Hypothalamus (tissue), 51 donors: Measurements from ENCODE around the gene PAQR4.

Source experiments
- DNase-seq, 51 donors: peaks; one replicate each; lab custom pipeline; 2025; lab: John Stamatoyannopoulos, UW

Gene PAQR4

GRCh38 chr16:2976673-2977072 is 7.5 kb downstream of the PAQR4 start:
- no peak for DNase-seq

GRCh38 chr16:2977440-2977839 is 8.3 kb downstream of the PAQR4 start:
- DNase-seq: peak in 16 of 51 donors; percentile 11 to 49 (median 36)

GRCh38 chr16:2979669-2980226 is 10.6 kb downstream of the PAQR4 start:
- no peak for DNase-seq

- peak in 50 of 51 donors; percentile 47 to 94 (median 79) for DNase-seq
These were observed 11.4 kb downstream of the PAQR4 start, which contains the start of gene PKMYT1 for GRCh38 chr16:2980227-2981176. PKMYT1 (minus strand) TSS chr16:2980446; CDS start chr16:2979657, 789 bp downstream.

- DNase-seq: no peak
These were observed 12.2 kb downstream of the PAQR4 start for GRCh38 chr16:2981177-2981898.

- no peak for DNase-seq
These were observed 12.7 kb downstream of the PAQR4 start for GRCh38 chr16:2981899-2982250.

- DNase-seq: no peak
These were observed 13.3 kb downstream of the PAQR4 start for GRCh38 chr16:2982402-2982801.

- peak in 46 of 51 donors; percentile 20 to 87 (median 66) for DNase-seq
These were observed 14.6 kb downstream of the PAQR4 start for GRCh38 chr16:2983706-2984136.

- DNase-seq: no peak
These were observed 16.3 kb downstream of the PAQR4 start for GRCh38 chr16:2985462-2985861.

GRCh38 chr16:2985893-2986355 is 16.8 kb downstream of the PAQR4 start:
- DNase-seq: no peak

- DNase-seq: no peak
These were observed 17.6 kb downstream of the PAQR4 start for GRCh38 chr16:2986623-2987188.

- no peak for DNase-seq
These were observed 18.1 kb downstream of the PAQR4 start for GRCh38 chr16:2987286-2987685.

GRCh38 chr16:2987833-2988232 is 18.7 kb downstream of the PAQR4 start:
- no peak for DNase-seq

- DNase-seq: no peak
These were observed 19.5 kb downstream of the PAQR4 start for GRCh38 chr16:2988590-2989099.

- no peak for DNase-seq
These were observed 21.7 kb downstream of the PAQR4 start for GRCh38 chr16:2990891-2991290.

GRCh38 chr16:2991566-2992261 is 22.6 kb downstream of the PAQR4 start:
- no peak for DNase-seq

GRCh38 chr16:2992383-2993081 is 23.4 kb downstream of the PAQR4 start:
- DNase-seq: no peak

GRCh38 chr16:2996298-2996697 is 27.1 kb downstream of the PAQR4 start:
- DNase-seq: no peak

- DNase-seq: no peak
These were observed 30.8 kb downstream of the PAQR4 start for GRCh38 chr16:2999929-3000328.
